Neural cell (in vitro differentiated cells): Measurements from ENCODE around the gene LOXHD1. TPM values are rescaled to one million over a fixed set of nuclear protein-coding genes. Genes with fewer than 3 reads are reported as not detected.

ENCODE experiments used
- H2AFZ ChIP-seq: fragments of 200-600, 300-800 bp; sonication (generic), shearing (Covaris generic); 2 replicates; pipeline ENCODE4 v1.6.0; 2014; ENCODE audit warnings: low read depth, mild to moderate bottlenecking, antibody characterized with exemption, low read length, moderate library complexity
- H3F3A ChIP-seq: fragments of 200-600 bp; shearing (Covaris generic); 2 replicates; pipeline ENCODE4 v1.6.1; 2016; ENCODE audit warnings: mild to moderate bottlenecking, moderate library complexity, mixed read lengths, antibody characterized with exemption, low read length; ENCODE audit not compliant: insufficient read depth, poor library complexity, severe bottlenecking
- H3K27ac ChIP-seq: fragments of 200-600, 300-800 bp; sonication (generic), shearing (Covaris generic); 2 replicates; pipeline ENCODE4 v1.5.1; 2014; ENCODE audit warnings: mild to moderate bottlenecking, low read length, moderate library complexity
- H3K27me3 ChIP-seq: fragments of 300-800, 200-600 bp; sonication (generic), shearing (Covaris generic); 2 replicates; pipeline ENCODE4 v1.6.0; 2014; ENCODE audit warnings: mild to moderate bottlenecking, low read depth, low read length, moderate library complexity; ENCODE audit not compliant: insufficient read depth
- H3K36me3 ChIP-seq: fragments of 300-800, 200-600 bp; sonication (generic), shearing (Covaris generic); 2 replicates; pipeline ENCODE4 v1.5.1; 2014; ENCODE audit warnings: mild to moderate bottlenecking, antibody characterized with exemption, low read length, moderate library complexity; ENCODE audit not compliant: insufficient read depth
- H3K4me2 ChIP-seq: fragments of 300-800, 200-600 bp; sonication (generic), shearing (Covaris generic); 2 replicates; pipeline ENCODE4 v1.6.0; 2014; ENCODE audit warnings: mild to moderate bottlenecking, low read length
- H3K4me3 ChIP-seq: fragments of 300-800, 200-600 bp; sonication (generic), shearing (Covaris generic); 2 replicates; pipeline ENCODE4 v1.5.1; 2014; ENCODE audit warnings: mild to moderate bottlenecking, low read length, moderate library complexity
- H3K79me2 ChIP-seq: fragments of 200-600 bp; shearing (Covaris generic); replicated peaks from 2 replicates; pipeline ENCODE4 v1.6.0; 2014; ENCODE audit warnings: mild to moderate bottlenecking, low read length, moderate library complexity; ENCODE audit not compliant: insufficient read depth
- H3K9ac ChIP-seq: fragments of 300-800, 200-600 bp; sonication (generic), shearing (Covaris generic); 2 replicates; pipeline ENCODE4 v1.6.1; 2016; ENCODE audit warnings: mild to moderate bottlenecking, low read length, mixed read lengths
- H3K9me2 ChIP-seq: fragments of 200-600 bp; shearing (Covaris generic); 2 replicates; pipeline ENCODE4 v1.6.1; 2016; ENCODE audit warnings: mild to moderate bottlenecking, low read length, mixed read lengths; ENCODE audit not compliant: insufficient read depth
- H3K9me3 ChIP-seq: fragments of 200-600, 300-800 bp; sonication (generic), shearing (Covaris generic); 2 replicates; pipeline ENCODE4 v1.6.1; 2016; ENCODE audit warnings: mild to moderate bottlenecking, mixed run types, low read length, moderate library complexity, mixed read lengths
- H4K20me1 ChIP-seq: fragments of 200-600 bp; shearing (Covaris generic); 2 replicates; pipeline ENCODE4 v1.6.1; 2016; ENCODE audit warnings: mild to moderate bottlenecking, mixed run types; ENCODE audit not compliant: insufficient read depth
- EP300 ChIP-seq: fragments of 450-650 bp; conservative IDR thresholded peaks from 2 replicates; pipeline ENCODE4 v1.6.1; 2014; ENCODE audit warnings: antibody characterized with exemption, mild to moderate bottlenecking, moderate library complexity; ENCODE audit not compliant: poor library complexity, severe bottlenecking
- EZH2 ChIP-seq: fragments of 200-600, 300-800 bp; shearing (Covaris generic), sonication (generic); IDR thresholded peaks from 2 replicates; pipeline ENCODE4 v1.6.1; 2014; ENCODE audit warnings: antibody characterized with exemption, low read length, borderline replicate concordance, mild to moderate bottlenecking; ENCODE audit not compliant: insufficient read depth, poor library complexity, severe bottlenecking
- MXI1 ChIP-seq: fragments of 450-650 bp; conservative IDR thresholded peaks from 2 replicates; pipeline ENCODE4 v1.6.1; 2014; ENCODE audit warnings: antibody characterized with exemption, mild to moderate bottlenecking; ENCODE audit not compliant: poor library complexity, severe bottlenecking
- POLR2AphosphoS5 ChIP-seq: IDR thresholded peaks from 2 replicates; pipeline ENCODE4 v1.6.1; 2012
- RAD21 ChIP-seq: fragments of 450-650 bp; conservative IDR thresholded peaks from 2 replicates; pipeline ENCODE4 v1.6.1; 2014; ENCODE audit warnings: antibody characterized with exemption, mild to moderate bottlenecking, moderate library complexity
- SMC3 ChIP-seq: fragments of 450-650 bp; conservative IDR thresholded peaks from 2 replicates; pipeline ENCODE4 v1.6.1; 2014; ENCODE audit warnings: antibody characterized with exemption, mild to moderate bottlenecking, moderate library complexity; ENCODE audit not compliant: poor library complexity
- TAF1 ChIP-seq: IDR thresholded peaks from 2 replicates; pipeline ENCODE4 v1.6.1; 2012; ENCODE audit warnings: low read depth
- polyA plus RNA-seq: library from polyadenylated mRNA; depleted of rRNA; stranded (reverse); fragments of >200 nt; gene quantifications from 2 replicates; pipeline ENCODE4 v1.2.3, GENCODE V29; 2014
- TF ChIP-seq, protein P1 (sequence below): IDR thresholded peaks from 2 replicates; pipeline ENCODE4 v1.6.1; 2012; ENCODE audit warnings: borderline replicate concordance
- TF ChIP-seq, protein P2 (sequence below): fragments of 450-650 bp; IDR thresholded peaks from 2 replicates; pipeline ENCODE4 v1.5.1; 2014; ENCODE audit warnings: antibody characterized with exemption, mild to moderate bottlenecking, moderate library complexity; ENCODE audit not compliant: poor library complexity, severe bottlenecking

The LOXHD1 gene
- polyA plus RNA-seq, 1 donor from 2014 or later: not detected

GRCh38 chr18:46439037-46439436, 218.0 kb downstream of the LOXHD1 start:
- H3K9me3 ChIP-seq: no peaks in the 10 kb centered on the region
- H3K27ac ChIP-seq: no peak overlapping the region
- no peak overlapping the region for H3K4me2 ChIP-seq
- H3K27me3 ChIP-seq: no peaks in the 10 kb centered on the region
- H3K9ac ChIP-seq: no peak overlapping the region
- no peaks in the 10 kb centered on the region for H4K20me1 ChIP-seq
- H3K9me2 ChIP-seq: no peaks in the 10 kb centered on the region
- no peaks in the 10 kb centered on the region for H3K79me2 ChIP-seq
- no peak overlapping the region for H3K4me3 ChIP-seq
- H2AFZ ChIP-seq: no peak overlapping the region
- no peaks in the 10 kb centered on the region for H3F3A ChIP-seq
- TF ChIP-seq POLR2AphosphoS5 (no peak), MXI1 (no peak), TAF1 (no peak), RAD21 (no peak), EZH2 (no peak), SMC3 (no peak), EP300 (no peak)
- TF ChIP-seq, protein P1, sequence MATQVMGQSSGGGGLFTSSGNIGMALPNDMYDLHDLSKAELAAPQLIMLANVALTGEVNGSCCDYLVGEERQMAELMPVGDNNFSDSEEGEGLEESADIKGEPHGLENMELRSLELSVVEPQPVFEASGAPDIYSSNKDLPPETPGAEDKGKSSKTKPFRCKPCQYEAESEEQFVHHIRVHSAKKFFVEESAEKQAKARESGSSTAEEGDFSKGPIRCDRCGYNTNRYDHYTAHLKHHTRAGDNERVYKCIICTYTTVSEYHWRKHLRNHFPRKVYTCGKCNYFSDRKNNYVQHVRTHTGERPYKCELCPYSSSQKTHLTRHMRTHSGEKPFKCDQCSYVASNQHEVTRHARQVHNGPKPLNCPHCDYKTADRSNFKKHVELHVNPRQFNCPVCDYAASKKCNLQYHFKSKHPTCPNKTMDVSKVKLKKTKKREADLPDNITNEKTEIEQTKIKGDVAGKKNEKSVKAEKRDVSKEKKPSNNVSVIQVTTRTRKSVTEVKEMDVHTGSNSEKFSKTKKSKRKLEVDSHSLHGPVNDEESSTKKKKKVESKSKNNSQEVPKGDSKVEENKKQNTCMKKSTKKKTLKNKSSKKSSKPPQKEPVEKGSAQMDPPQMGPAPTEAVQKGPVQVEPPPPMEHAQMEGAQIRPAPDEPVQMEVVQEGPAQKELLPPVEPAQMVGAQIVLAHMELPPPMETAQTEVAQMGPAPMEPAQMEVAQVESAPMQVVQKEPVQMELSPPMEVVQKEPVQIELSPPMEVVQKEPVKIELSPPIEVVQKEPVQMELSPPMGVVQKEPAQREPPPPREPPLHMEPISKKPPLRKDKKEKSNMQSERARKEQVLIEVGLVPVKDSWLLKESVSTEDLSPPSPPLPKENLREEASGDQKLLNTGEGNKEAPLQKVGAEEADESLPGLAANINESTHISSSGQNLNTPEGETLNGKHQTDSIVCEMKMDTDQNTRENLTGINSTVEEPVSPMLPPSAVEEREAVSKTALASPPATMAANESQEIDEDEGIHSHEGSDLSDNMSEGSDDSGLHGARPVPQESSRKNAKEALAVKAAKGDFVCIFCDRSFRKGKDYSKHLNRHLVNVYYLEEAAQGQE: no peak
- TF ChIP-seq, protein P2, sequence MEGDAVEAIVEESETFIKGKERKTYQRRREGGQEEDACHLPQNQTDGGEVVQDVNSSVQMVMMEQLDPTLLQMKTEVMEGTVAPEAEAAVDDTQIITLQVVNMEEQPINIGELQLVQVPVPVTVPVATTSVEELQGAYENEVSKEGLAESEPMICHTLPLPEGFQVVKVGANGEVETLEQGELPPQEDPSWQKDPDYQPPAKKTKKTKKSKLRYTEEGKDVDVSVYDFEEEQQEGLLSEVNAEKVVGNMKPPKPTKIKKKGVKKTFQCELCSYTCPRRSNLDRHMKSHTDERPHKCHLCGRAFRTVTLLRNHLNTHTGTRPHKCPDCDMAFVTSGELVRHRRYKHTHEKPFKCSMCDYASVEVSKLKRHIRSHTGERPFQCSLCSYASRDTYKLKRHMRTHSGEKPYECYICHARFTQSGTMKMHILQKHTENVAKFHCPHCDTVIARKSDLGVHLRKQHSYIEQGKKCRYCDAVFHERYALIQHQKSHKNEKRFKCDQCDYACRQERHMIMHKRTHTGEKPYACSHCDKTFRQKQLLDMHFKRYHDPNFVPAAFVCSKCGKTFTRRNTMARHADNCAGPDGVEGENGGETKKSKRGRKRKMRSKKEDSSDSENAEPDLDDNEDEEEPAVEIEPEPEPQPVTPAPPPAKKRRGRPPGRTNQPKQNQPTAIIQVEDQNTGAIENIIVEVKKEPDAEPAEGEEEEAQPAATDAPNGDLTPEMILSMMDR: no peak
- H3K36me3 ChIP-seq: no peaks in the 10 kb centered on the region

DNA sequence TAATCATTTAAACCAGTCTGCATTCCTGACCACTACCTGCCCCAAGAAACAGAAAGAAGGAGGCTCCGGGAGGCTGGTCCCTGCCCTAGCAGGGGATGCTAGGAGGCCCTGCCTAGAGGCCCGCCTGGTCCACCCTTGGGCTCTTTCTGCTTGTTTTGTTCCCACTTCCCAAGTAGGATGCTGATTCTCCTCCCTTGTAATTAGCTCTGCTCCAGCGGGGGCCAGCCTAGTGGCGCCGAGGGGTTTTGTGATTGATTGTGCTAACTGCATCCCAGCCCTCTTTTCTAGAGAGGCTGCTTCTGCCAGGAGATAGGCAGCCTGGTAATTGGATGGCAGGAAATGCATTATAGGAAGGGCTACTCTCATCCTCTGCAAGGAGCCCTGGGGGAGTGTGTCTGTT, 220.0 kb downstream of the LOXHD1 start:
- Histone ChIP-seq H3K9me3 (no peaks in the 10 kb centered on the region), H3K27ac (no peak overlapping the region), H3K4me3 (no peak overlapping the region), H3F3A (no peaks in the 10 kb centered on the region), H3K9me2 (no peaks in the 10 kb centered on the region), H3K27me3 (no peaks in the 10 kb centered on the region), H3K9ac (no peak overlapping the region), H4K20me1 (no peaks in the 10 kb centered on the region), H2AFZ (no peak overlapping the region), H3K4me2 (no peak overlapping the region), H3K36me3 (no peaks in the 10 kb centered on the region), H3K79me2 (no peaks in the 10 kb centered on the region)
- TF ChIP-seq, protein P2: no peak
- TF ChIP-seq, protein P1: no peak
- TF ChIP-seq POLR2AphosphoS5: no peak
- TF ChIP-seq RAD21: no peak
- TF ChIP-seq EP300: no peak
- TF ChIP-seq MXI1: no peak
- no peak for TF ChIP-seq EZH2
- no peak for TF ChIP-seq TAF1
- no peak for TF ChIP-seq SMC3
